Epithelial cell of alveolus of lung (primary cell): ENCODE results near the gene PSMC3. TPM values are rescaled to one million over a fixed set of nuclear protein-coding genes. Genes with fewer than 3 reads are reported as not detected.

Source experiments
- total RNA-seq: library from RNA; depleted of rRNA; stranded (reverse); fragments of >200 nt; gene quantifications from 2 replicates; pipeline ENCODE4 v1.2.1, GENCODE V29; 2015

PSMC3 gene
- total RNA-seq = 105 and 200 TPM in 2 replicates

GRCh38 chr11:47426062-47426956, at the start of gene PSMC3:
TSS of gene PSMC3 (minus strand) at chr11:47426439. CDS start at chr11:47426279, 160 bp downstream.

GRCh38 chr11:47448566-47449427, 22.6 kb upstream of the PSMC3 start, which contains the start of gene RAPSN:
TSS of gene RAPSN (minus strand) at chr11:47449136. CDS start at chr11:47448964, 172 bp downstream.

GRCh38 chr11:47407746-47408590, 18.3 kb downstream of the PSMC3 start, which contains the start of gene SLC39A13:
TSS of gene SLC39A13 (plus strand) at chr11:47408590. CDS start at chr11:47410095, 1,505 bp downstream.

GRCh38 chr11:47378010-47378835, 48.0 kb downstream of the PSMC3 start, which contains the start of gene SPI1:
TSS of gene SPI1 (minus strand) at chr11:47378547. CDS start at chr11:47378353, 194 bp downstream.

Other genes starting within 250 kb of the PSMC3 start
- 81.2 and 107 TPM in 2 replicates for gene ARFGAP2, start 249.6 kb downstream of the PSMC3 start, total RNA-seq
- 39.3 and 42.2 TPM in 2 replicates for gene PACSIN3, start 240.0 kb downstream of the PSMC3 start, total RNA-seq
- 33.4 and 49.7 TPM in 2 replicates for gene DDB2, start 211.5 kb downstream of the PSMC3 start, total RNA-seq
- 49.5 and 93.3 TPM in 2 replicates for gene ACP2, start 177.6 kb downstream of the PSMC3 start, total RNA-seq
- 32.5 and 72.8 TPM in 2 replicates for gene NR1H3, start 168.4 kb downstream of the PSMC3 start, total RNA-seq
- gene MADD, start 156.3 kb downstream of the PSMC3 start, total RNA-seq = 14.4 and 33.1 TPM in 2 replicates
- not detected in 2 replicates for gene MYBPC3, start 73.7 kb downstream of the PSMC3 start, total RNA-seq
- gene SPI1, start 47.9 kb downstream of the PSMC3 start, total RNA-seq = not detected in 2 replicates
- gene SLC39A13, start 17.8 kb downstream of the PSMC3 start, total RNA-seq = 111 and 118 TPM in 2 replicates
- 3.6 TPM in 1 of 2 replicates, not detected in the other for gene RAPSN, start 22.7 kb upstream of the PSMC3 start, total RNA-seq
- gene CELF1, start 126.7 kb upstream of the PSMC3 start, total RNA-seq = 58.6 and 60.2 TPM in 2 replicates
- 115 and 134 TPM in 2 replicates for gene PTPMT1, start 139.2 kb upstream of the PSMC3 start, total RNA-seq
- gene KBTBD4, start 152.5 kb upstream of the PSMC3 start, total RNA-seq = 21.1 and 26.2 TPM in 2 replicates
- 60.6 and 72.5 TPM in 2 replicates for gene NDUFS3, start 152.6 kb upstream of the PSMC3 start, total RNA-seq
- gene FAM180B, start 160.2 kb upstream of the PSMC3 start, total RNA-seq = 0.40 TPM in 1 of 2 replicates, not detected in the other
- 3.6 and 6.3 TPM in 2 replicates for gene C1QTNF4, start 168.0 kb upstream of the PSMC3 start, total RNA-seq
- gene MTCH2, start 216.1 kb upstream of the PSMC3 start, total RNA-seq = 61.4 and 64.6 TPM in 2 replicates